Measurements from ENCODE around the gene CCDC184. TPM values are rescaled to one million over a fixed set of nuclear protein-coding genes. Genes with fewer than 3 reads are reported as not detected.
"Not testable (repeated sequence)": the region's sequence is repeated elsewhere in the genome, so short reads cannot be mapped to it uniquely, and the experiment has no call there.

The CCDC184 gene
- polyA plus RNA-seq, 5 donors, result 0.06 to 0.33 (median 0.24) TPM; not detected in 1

GRCh38 chr12:48202766-48203165 is 19.3 kb downstream of the CCDC184 start:
- DNase-seq, result no peak

- DNase-seq, result no peak
These were observed 19.7 kb downstream of the CCDC184 start, which contains the start of gene OR10AD1 for GRCh38 chr12:48203192-48203591. Gene OR10AD1, minus strand, starts transcription at chr12:48203292. Its CDS starts 0 bp downstream, at chr12:48203292.

- DNase-seq, result not testable (repeated sequence)
These were observed 26.1 kb downstream of the CCDC184 start for GRCh38 chr12:48209495-48209894.

- DNase-seq, result no peak
These were observed 33.3 kb downstream of the CCDC184 start for GRCh38 chr12:48216785-48217184.

- DNase-seq, result no peak
These were observed 36.2 kb downstream of the CCDC184 start for GRCh38 chr12:48219631-48220030.

- no peak for DNase-seq
These were observed 37.3 kb downstream of the CCDC184 start for GRCh38 chr12:48220701-48221100.

- DNase-seq, result no peak
These were observed 38.2 kb downstream of the CCDC184 start for GRCh38 chr12:48221645-48222044.

- DNase-seq, result not testable (repeated sequence)
These were observed 41.1 kb downstream of the CCDC184 start for GRCh38 chr12:48224533-48224932.

GRCh38 chr12:48231169-48231958 is 47.9 kb downstream of the CCDC184 start:
- DNase-seq, result not testable (repeated sequence)

Other genes starting within 250 kb of the CCDC184 start
- gene TMEM106C, start 220.0 kb upstream of the CCDC184 start, polyA plus RNA-seq (ENCODE audit: insufficient read depth in 1 of 5, insufficient read length in 5 of 5, low replicate concordance in 1 of 5), result 100 to 1,000 TPM in 3 of 5 donors, 10 to 100 TPM in 2; 74.9 to 110 (median 109) TPM
- gene COL2A1, start 179.2 kb upstream of the CCDC184 start, polyA plus RNA-seq (ENCODE audit: insufficient read depth in 1 of 5, insufficient read length in 5 of 5, low replicate concordance in 1 of 5), result 10 to 100 TPM; 60.4 to 78.4 (median 67.3) TPM
- gene SENP1, start 77.6 kb upstream of the CCDC184 start, polyA plus RNA-seq (ENCODE audit: insufficient read depth in 1 of 5, insufficient read length in 5 of 5, low replicate concordance in 1 of 5), result 10 to 100 TPM; 19.1 to 28.8 (median 26.5) TPM
- gene PFKM, start 64.3 kb upstream of the CCDC184 start, polyA plus RNA-seq (ENCODE audit: insufficient read depth in 1 of 5, insufficient read length in 5 of 5, low replicate concordance in 1 of 5), result 10 to 100 TPM; 68.4 to 95.8 (median 81.3) TPM
- 10 to 100 TPM; 31.6 to 43.2 (median 37.5) TPM for gene ASB8, start 26.1 kb upstream of the CCDC184 start, polyA plus RNA-seq (ENCODE audit: insufficient read depth in 1 of 5, insufficient read length in 5 of 5, low replicate concordance in 1 of 5)
- gene OR10AD1, start 19.6 kb downstream of the CCDC184 start, polyA plus RNA-seq (ENCODE audit: insufficient read depth in 1 of 5, insufficient read length in 5 of 5, low replicate concordance in 1 of 5), result 1 to 10 TPM in 2 of 5 donors, under 1 TPM in 3; 0.42 to 1.3 (median 0.86) TPM
- gene ZNF641, start 167.3 kb downstream of the CCDC184 start, polyA plus RNA-seq (ENCODE audit: insufficient read depth in 1 of 5, insufficient read length in 5 of 5, low replicate concordance in 1 of 5), result 10 to 100 TPM; 26.4 to 29.8 (median 26.8) TPM